ENCODE results near the gene COL4A1.

The COL4A1 gene

GRCh38 chr13:110233951-110234280, 73.0 kb downstream of the COL4A1 start:
- H3K4me3 ChIP-seq (ENCODE audit: control insufficient read depth in 1 of 7, extremely low read depth in 1 of 7, insufficient read depth in 4 of 7, low read depth in 2 of 7, low read length in 6 of 7) = no peak overlapping the region
- no peak overlapping the region for H3K27ac ChIP-seq (ENCODE audit: insufficient read depth in 1 of 2, low read depth in 1 of 2, low read length in 2 of 2, poor library complexity in 1 of 2, severe bottlenecking in 2 of 2)

GRCh38 chr13:110233181-110233950, 73.6 kb downstream of the COL4A1 start:
- no peak overlapping the region for H3K4me3 ChIP-seq (ENCODE audit: control insufficient read depth in 1 of 7, extremely low read depth in 1 of 7, insufficient read depth in 4 of 7, low read depth in 2 of 7, low read length in 6 of 7)

More at GRCh38 chr13:110233951-110234280, 73.0 kb downstream of the COL4A1 start:
- H3K36me3 ChIP-seq (ENCODE audit: control insufficient read depth in 4 of 4, insufficient read depth in 4 of 4, low read length in 3 of 4) = no peaks in the 10 kb centered on the region
- DNase-seq = no peak
- H3K4me1 ChIP-seq (ENCODE audit: control extremely low read depth in 1 of 4, control insufficient read depth in 4 of 4, insufficient read depth in 4 of 4, low read length in 3 of 4) = no peaks in the 10 kb centered on the region
- 50% methylated on average over 2 of the region's 3 CpGs for WGBS (ENCODE audit: insufficient coverage)
- H3K9me3 ChIP-seq (ENCODE audit: control extremely low read depth in 1 of 5, control insufficient read depth in 4 of 5, insufficient read depth in 2 of 5, low read depth in 1 of 5, low read length in 4 of 5) = no peaks in the 10 kb centered on the region
- peaks cover 5 to 81% (median 25%) of the 10 kb centered on the region in 5 experiments for H3K27me3 ChIP-seq (replicated peaks in 2 of 5; ENCODE audit: control insufficient read depth in 4 of 5, insufficient read depth in 5 of 5, low read length in 4 of 5)
- CTCF ChIA-PET = interaction anchor here (0.8 kb wide), 1 partner anchor 21 kb away, joined by 4 read pairs; no protein-coding TSS in a partner anchor
- POLR2A ChIA-PET = no interaction called here

GRCh38 chr13:110232756-110233155, 74.2 kb downstream of the COL4A1 start:
- Histone ChIP-seq H3K9me3 (ENCODE audit: control extremely low read depth in 1 of 5, control insufficient read depth in 4 of 5, insufficient read depth in 2 of 5, low read depth in 1 of 5, low read length in 4 of 5) (no peaks in the 10 kb centered on the region), H3K4me3 (ENCODE audit: control insufficient read depth in 1 of 7, extremely low read depth in 1 of 7, insufficient read depth in 4 of 7, low read depth in 2 of 7, low read length in 6 of 7) (no peak overlapping the region), H3K27ac (ENCODE audit: insufficient read depth in 1 of 2, low read depth in 1 of 2, low read length in 2 of 2, poor library complexity in 1 of 2, severe bottlenecking in 2 of 2) (no peak overlapping the region), H3K36me3 (ENCODE audit: control insufficient read depth in 4 of 4, insufficient read depth in 4 of 4, low read length in 3 of 4) (no peaks in the 10 kb centered on the region), H3K27me3 (replicated peaks in 2 of 5; ENCODE audit: control insufficient read depth in 4 of 5, insufficient read depth in 5 of 5, low read length in 4 of 5) (peaks cover 2 to 78% (median 19%) of the 10 kb centered on the region in 5 experiments), H3K4me1 (ENCODE audit: control extremely low read depth in 1 of 4, control insufficient read depth in 4 of 4, insufficient read depth in 4 of 4, low read length in 3 of 4) (no peaks in the 10 kb centered on the region)
- DNase-seq = no peak
- CTCF ChIA-PET = interaction anchor here (1.0 to 1.4 kb wide), 2 partner anchors 11 to 12 kb away, joined by 3 read pairs; no protein-coding TSS in a partner anchor
- 72% methylated on average over 7 of the region's 11 CpGs for WGBS (ENCODE audit: insufficient coverage)
- POLR2A ChIA-PET = no interaction called here

More at GRCh38 chr13:110233181-110233950, 73.6 kb downstream of the COL4A1 start:
- ChIA-PET CTCF (interaction anchor here (0.8 to 1.4 kb wide), 3 partner anchors 11 to 22 kb away, joined by 3 to 4 read pairs (median 3); no protein-coding TSS in a partner anchor), POLR2A (no interaction called here)
- Histone ChIP-seq H3K4me1 (ENCODE audit: control extremely low read depth in 1 of 4, control insufficient read depth in 4 of 4, insufficient read depth in 4 of 4, low read length in 3 of 4) (no peaks in the 10 kb centered on the region), H3K36me3 (ENCODE audit: control insufficient read depth in 4 of 4, insufficient read depth in 4 of 4, low read length in 3 of 4) (no peaks in the 10 kb centered on the region), H3K27me3 (replicated peaks in 2 of 5; ENCODE audit: control insufficient read depth in 4 of 5, insufficient read depth in 5 of 5, low read length in 4 of 5) (peaks cover 2 to 77% (median 21%) of the 10 kb centered on the region in 5 experiments), H3K27ac (ENCODE audit: insufficient read depth in 1 of 2, low read depth in 1 of 2, low read length in 2 of 2, poor library complexity in 1 of 2, severe bottlenecking in 2 of 2) (no peak overlapping the region), H3K9me3 (ENCODE audit: control extremely low read depth in 1 of 5, control insufficient read depth in 4 of 5, insufficient read depth in 2 of 5, low read depth in 1 of 5, low read length in 4 of 5) (no peaks in the 10 kb centered on the region)
- DNase-seq = no peak
- WGBS (ENCODE audit: insufficient coverage) = 69% methylated on average over 15 of the region's 20 CpGs

- no peaks in the 10 kb centered on the region for H3K36me3 ChIP-seq (ENCODE audit: control insufficient read depth in 4 of 4, insufficient read depth in 4 of 4, low read length in 3 of 4)
- peaks cover 2 to 76% (median 19%) of the 10 kb centered on the region in 5 experiments for H3K27me3 ChIP-seq (replicated peaks in 2 of 5; ENCODE audit: control insufficient read depth in 4 of 5, insufficient read depth in 5 of 5, low read length in 4 of 5)
- DNase-seq = no peak
- H3K27ac ChIP-seq (ENCODE audit: insufficient read depth in 1 of 2, low read depth in 1 of 2, low read length in 2 of 2, poor library complexity in 1 of 2, severe bottlenecking in 2 of 2) = no peak overlapping the region
- H3K9me3 ChIP-seq (ENCODE audit: control extremely low read depth in 1 of 5, control insufficient read depth in 4 of 5, insufficient read depth in 2 of 5, low read depth in 1 of 5, low read length in 4 of 5) = no peaks in the 10 kb centered on the region
- POLR2A ChIA-PET = no interaction called here
- CTCF ChIA-PET = interaction anchor here (1.0 to 1.4 kb wide), 3 partner anchors 12 to 212 kb away, joined by 3 read pairs; no protein-coding TSS in a partner anchor
- WGBS (ENCODE audit: insufficient coverage) = 100% methylated on average over 1 of the region's 5 CpGs
- no peaks in the 10 kb centered on the region for H3K4me1 ChIP-seq (ENCODE audit: control extremely low read depth in 1 of 4, control insufficient read depth in 4 of 4, insufficient read depth in 4 of 4, low read length in 3 of 4)
- H3K4me3 ChIP-seq (ENCODE audit: control insufficient read depth in 1 of 7, extremely low read depth in 1 of 7, insufficient read depth in 4 of 7, low read depth in 2 of 7, low read length in 6 of 7) = no peak overlapping the region
These were observed 74.8 kb downstream of the COL4A1 start for GRCh38 chr13:110232142-110232541.

GRCh38 chr13:110231348-110232047, 75.5 kb downstream of the COL4A1 start:
- no peaks in the 10 kb centered on the region for H3K4me1 ChIP-seq (ENCODE audit: control extremely low read depth in 1 of 4, control insufficient read depth in 4 of 4, insufficient read depth in 4 of 4, low read length in 3 of 4)
- H3K36me3 ChIP-seq (ENCODE audit: control insufficient read depth in 4 of 4, insufficient read depth in 4 of 4, low read length in 3 of 4) = no peaks in the 10 kb centered on the region
- 97% methylated on average over 6 of the region's 16 CpGs for WGBS (ENCODE audit: insufficient coverage)
- H3K9me3 ChIP-seq (ENCODE audit: control extremely low read depth in 1 of 5, control insufficient read depth in 4 of 5, insufficient read depth in 2 of 5, low read depth in 1 of 5, low read length in 4 of 5) = no peaks in the 10 kb centered on the region
- no peak overlapping the region for H3K4me3 ChIP-seq (ENCODE audit: control insufficient read depth in 1 of 7, extremely low read depth in 1 of 7, insufficient read depth in 4 of 7, low read depth in 2 of 7, low read length in 6 of 7)
- peaks cover 2 to 69% (median 19%) of the 10 kb centered on the region in 5 experiments for H3K27me3 ChIP-seq (replicated peaks in 2 of 5; ENCODE audit: control insufficient read depth in 4 of 5, insufficient read depth in 5 of 5, low read length in 4 of 5)
- H3K27ac ChIP-seq (ENCODE audit: insufficient read depth in 1 of 2, low read depth in 1 of 2, low read length in 2 of 2, poor library complexity in 1 of 2, severe bottlenecking in 2 of 2) = no peak overlapping the region
- ChIA-PET CTCF (interaction anchor here (1.2 kb wide), 2 partner anchors 9 to 213 kb away, joined by 3 read pairs; no protein-coding TSS in a partner anchor), POLR2A (no interaction called here)
- DNase-seq = no peak

GRCh38 chr13:110230661-110231347, 76.2 kb downstream of the COL4A1 start:
- no peak for DNase-seq
- Histone ChIP-seq H3K4me3 (ENCODE audit: control insufficient read depth in 1 of 7, extremely low read depth in 1 of 7, insufficient read depth in 4 of 7, low read depth in 2 of 7, low read length in 6 of 7) (no peak overlapping the region), H3K36me3 (ENCODE audit: control insufficient read depth in 4 of 4, insufficient read depth in 4 of 4, low read length in 3 of 4) (no peaks in the 10 kb centered on the region), H3K9me3 (ENCODE audit: control extremely low read depth in 1 of 5, control insufficient read depth in 4 of 5, insufficient read depth in 2 of 5, low read depth in 1 of 5, low read length in 4 of 5) (no peaks in the 10 kb centered on the region), H3K4me1 (ENCODE audit: control extremely low read depth in 1 of 4, control insufficient read depth in 4 of 4, insufficient read depth in 4 of 4, low read length in 3 of 4) (no peaks in the 10 kb centered on the region), H3K27me3 (replicated peaks in 2 of 5; ENCODE audit: control insufficient read depth in 4 of 5, insufficient read depth in 5 of 5, low read length in 4 of 5) (peaks cover 2 to 63% (median 21%) of the 10 kb centered on the region in 5 experiments), H3K27ac (ENCODE audit: insufficient read depth in 1 of 2, low read depth in 1 of 2, low read length in 2 of 2, poor library complexity in 1 of 2, severe bottlenecking in 2 of 2) (no peak overlapping the region)
- 81% methylated on average over 16 of the region's 18 CpGs for WGBS (ENCODE audit: insufficient coverage)
- POLR2A ChIA-PET = no interaction called here
- CTCF ChIA-PET = interaction anchor here (1.2 kb wide), 2 partner anchors 8 to 214 kb away, joined by 3 read pairs; no protein-coding TSS in a partner anchor
